ENCODE results near the gene CEACAM1. TPM values are rescaled to one million over a fixed set of nuclear protein-coding genes. Genes with fewer than 3 reads are reported as not detected.
"Not testable (repeated sequence)": the region's sequence is repeated elsewhere in the genome, so short reads cannot be mapped to it uniquely, and the experiment has no call there.

The CEACAM1 gene
- total RNA-seq, 6 experiments from 2014 or later: 27.4 to 64.6 (median 45.7) TPM

- Histone ChIP-seq H3K4me1 (no peaks in the 10 kb centered on the region), H3K27ac (no peak overlapping the region), H3K9me3 (no peaks in the 10 kb centered on the region), H3K4me3 (no peak overlapping the region), H3K27me3 (no peaks in the 10 kb centered on the region), H3K36me3 (no peaks in the 10 kb centered on the region)
- TF ChIP-seq CTCF (IDR thresholded peaks at IDR 0.05) (no peak), POLR2A (IDR thresholded peaks at IDR 0.05) (no peak)
- intact Hi-C loops (cut with DNase I): no loop called here
- 100% methylated on average over 1 of the region's 1 CpG for WGBS (ENCODE audit: insufficient coverage, low coverage, low lambda C conversion rate, missing lambda C conversion rate)
- DNase-seq (no peak), ATAC-seq (no peak)
Observed at GRCh38 chr19:42505066-42505465, 23.2 kb downstream of the CEACAM1 start.

- Histone ChIP-seq H3K4me1 (peaks cover 0 to 25% (median 12%) of the 10 kb centered on the region in 4 donors), H3K27me3 (no peaks in the 10 kb centered on the region), H3K9me3 (no peaks in the 10 kb centered on the region), H3K4me3 (no peak overlapping the region), H3K27ac (no peak overlapping the region), H3K36me3 (no peaks in the 10 kb centered on the region)
- 75% methylated on average over 1 of the region's 1 CpG for WGBS (ENCODE audit: insufficient coverage, low coverage, low lambda C conversion rate, missing lambda C conversion rate)
- ATAC-seq: no peak
- no peak for DNase-seq
- intact Hi-C loops (cut with DNase I): no loop called here
- no peak for TF ChIP-seq CTCF (IDR thresholded peaks at IDR 0.05)
- TF ChIP-seq POLR2A (IDR thresholded peaks at IDR 0.05): no peak
Observed at GRCh38 chr19:42501733-42502132, 26.5 kb downstream of the CEACAM1 start.

GRCh38 chr19:42501243-42501642 lies 27.0 kb downstream of the CEACAM1 start:
- H3K9me3 ChIP-seq; H3K27ac ChIP-seq; DNase-seq; H3K27me3 ChIP-seq; ATAC-seq; intact Hi-C loops (cut with DNase I); H3K4me3 ChIP-seq; H3K36me3 ChIP-seq: not testable (repeated sequence)
- 87% methylated on average over 3 of the region's 3 CpGs for whole genome bisulfite sequencing (ENCODE audit: insufficient coverage, low coverage, low lambda C conversion rate, missing lambda C conversion rate)
- peaks cover 0 to 30% (median 13%) of the 10 kb centered on the region in 4 donors for H3K4me1 ChIP-seq

GRCh38 chr19:42498169-42498757 lies 30.0 kb downstream of the CEACAM1 start:
- DNase-seq (peak in 1 of 3 donors; percentile 52), ATAC-seq (peak; percentile 56 to 67 (median 59))
- WGBS (ENCODE audit: insufficient coverage, low coverage, low lambda C conversion rate, missing lambda C conversion rate): 22% methylated on average over 3 of the region's 3 CpGs
- Histone ChIP-seq H3K4me3 (no peak overlapping the region), H3K27me3 (no peaks in the 10 kb centered on the region), H3K27ac (peak overlapping the region; percentile 29 to 81 (median 79)), H3K36me3 (no peaks in the 10 kb centered on the region), H3K9me3 (no peaks in the 10 kb centered on the region), H3K4me1 (peaks cover 0 to 50% (median 18%) of the 10 kb centered on the region in 4 donors)
- intact Hi-C loops (cut with DNase I): no loop called here
- TF ChIP-seq CTCF (IDR thresholded peaks at IDR 0.05): no peak
- peak; percentile 4 for TF ChIP-seq POLR2A (IDR thresholded peaks at IDR 0.05)

GRCh38 chr19:42497492-42498168 lies 30.7 kb downstream of the CEACAM1 start:
- 24% methylated on average over 3 of the region's 3 CpGs for WGBS (ENCODE audit: insufficient coverage, low coverage, low lambda C conversion rate, missing lambda C conversion rate)
- DNase-seq: peak; percentile 44 to 81 (median 67)

More at GRCh38 chr19:42497492-42498168, 30.7 kb downstream of the CEACAM1 start:
- no peak for TF ChIP-seq CTCF (IDR thresholded peaks at IDR 0.05)
- TF ChIP-seq POLR2A (IDR thresholded peaks at IDR 0.05): peak; percentile 53
- peak overlapping the region; percentile 29 to 81 (median 79) for H3K27ac ChIP-seq
- peak; percentile 92 to 96 (median 94) for ATAC-seq
- H3K4me3 ChIP-seq: peak overlapping the region in 1 of 3 donors; percentile 10
- no peaks in the 10 kb centered on the region for H3K27me3 ChIP-seq
- peaks cover 0 to 50% (median 18%) of the 10 kb centered on the region in 4 donors for H3K4me1 ChIP-seq
- intact Hi-C loops (cut with DNase I): no loop called here
- H3K36me3 ChIP-seq: no peaks in the 10 kb centered on the region
- H3K9me3 ChIP-seq: no peaks in the 10 kb centered on the region

Measured in right lobe of liver (tissue), 6 donors.